Mesothelial cell of epicardium (in vitro differentiated cells): ENCODE data around the gene CYTH4. TPM values are rescaled to one million over a fixed set of nuclear protein-coding genes. Genes with fewer than 3 reads are reported as not detected.
"Not testable (repeated sequence)": the region's sequence is repeated elsewhere in the genome, so short reads cannot be mapped to it uniquely, and the experiment has no call there.

Experiments used
- DNase-seq, 2 experiments: peaks; one replicate each; pipeline ENCODE4 v3.0.0; 2021; ENCODE audit warnings: low spot score in 2 of 2; ENCODE audit not compliant: unreplicated experiment in 2 of 2
- H3K27ac Mint-ChIP-seq: 2 replicates; pipeline ENCODE4 v1.8.0; 2021; ENCODE audit warnings: mixed read lengths
- H3K27me3 Mint-ChIP-seq: 2 replicates; pipeline ENCODE4 v1.8.0; 2021; ENCODE audit warnings: low read depth, mixed read lengths
- H3K36me3 Mint-ChIP-seq: 2 replicates; pipeline ENCODE4 v1.8.0; 2021; ENCODE audit warnings: mixed read lengths
- H3K4me1 Mint-ChIP-seq: 2 replicates; pipeline ENCODE4 v1.8.0; 2021; ENCODE audit warnings: mixed read lengths
- H3K4me3 Mint-ChIP-seq: 2 replicates; pipeline ENCODE4 v1.8.0; 2021; ENCODE audit warnings: mild to moderate bottlenecking, moderate library complexity, mixed read lengths
- H3K9me3 Mint-ChIP-seq: 2 replicates; pipeline ENCODE4 v1.8.0; 2021; ENCODE audit warnings: mixed read lengths
- CTCF ChIP-seq: fragments of 200-600 bp; sonication (generic); IDR thresholded peaks from one replicate; pipeline ENCODE4 v1.5.0; 2021; ENCODE audit warnings: antibody characterized with exemption; ENCODE audit not compliant: unreplicated experiment
- total RNA-seq: library from RNA; stranded (reverse); gene quantifications from 3 replicates; pipeline ENCODE4 v1.2.1, GENCODE V29; 2021

The CYTH4 gene
- 0.11 TPM in 1 of 3 replicates, not detected in the others for total RNA-seq

- Mint-ChIP-seq H3K27ac (no peak within 1 kb of the TSS), H3K36me3 (no peaks in the 10 kb centered on the region), H3K27me3 (peaks cover 42% of the 10 kb centered on the region), H3K4me1 (no peaks in the 10 kb centered on the region), H3K4me3 (no peak within 1 kb of the TSS), H3K9me3 (no peaks in the 10 kb centered on the region)
- no peak for DNase-seq
- TF ChIP-seq CTCF, result no peak
Observed at GRCh38 chr22:37282385-37282677, at the start of gene CYTH4. Gene CYTH4, plus strand, starts transcription at chr22:37282508. Its CDS starts 62 bp downstream, at chr22:37282570.

- H3K36me3 Mint-ChIP-seq, H3K27me3 Mint-ChIP-seq, H3K27ac Mint-ChIP-seq, DNase-seq, H3K4me3 Mint-ChIP-seq, H3K9me3 Mint-ChIP-seq: not testable (repeated sequence)
- H3K4me1 Mint-ChIP-seq, result peaks cover 18% of the 10 kb centered on the region
Observed at GRCh38 chr22:37233371-37233750, 48.9 kb upstream of the CYTH4 start.

GRCh38 chr22:37233751-37234631, 48.3 kb upstream of the CYTH4 start:
- Mint-ChIP-seq H3K9me3 (no peaks in the 10 kb centered on the region), H3K36me3 (no peaks in the 10 kb centered on the region), H3K4me1 (peaks cover 13% of the 10 kb centered on the region), H3K4me3 (no peak overlapping the region), H3K27me3 (peaks cover 9% of the 10 kb centered on the region), H3K27ac (no peak overlapping the region)
- no peak for DNase-seq
- no peak for TF ChIP-seq CTCF

- no peak for TF ChIP-seq CTCF
- peaks cover 8% of the 10 kb centered on the region for H3K4me1 Mint-ChIP-seq
- no peaks in the 10 kb centered on the region for H3K36me3 Mint-ChIP-seq
- no peaks in the 10 kb centered on the region for H3K9me3 Mint-ChIP-seq
- no peak overlapping the region for H3K4me3 Mint-ChIP-seq
- no peak for DNase-seq
- no peak overlapping the region for H3K27ac Mint-ChIP-seq
- H3K27me3 Mint-ChIP-seq, result peaks cover 11% of the 10 kb centered on the region
Observed at GRCh38 chr22:37234736-37235711, 47.3 kb upstream of the CYTH4 start.

- Mint-ChIP-seq H3K9me3 (no peaks in the 10 kb centered on the region), H3K4me1 (peaks cover 8% of the 10 kb centered on the region), H3K36me3 (no peaks in the 10 kb centered on the region), H3K27ac (no peak overlapping the region), H3K27me3 (peaks cover 11% of the 10 kb centered on the region), H3K4me3 (no peak overlapping the region)
- no peak for TF ChIP-seq CTCF
- no peak for DNase-seq
Observed at GRCh38 chr22:37235897-37236607, 46.3 kb upstream of the CYTH4 start.
